Activated CD4-positive, alpha-beta T cell treated with anti-CD3 and anti-CD28 coated beads, Interleukin-2, Interleukin-4, amounts not matched to agents 100 ng/mL and 50 ng/mL, durations not matched to agents 16 hours and 8 hours (primary cell): Measurements from ENCODE around the gene SBSN.
A peak's percentile ranks its signal among the peaks of the same experiment; 100 is the strongest.

Experiments used
- DNase-seq: peaks from one replicate; pipeline ENCODE4 v3.0.0-alpha.2; 2020; ENCODE audit warnings: low spot score

The SBSN gene

GRCh38 chr19:35555301-35556005, 27.3 kb upstream of the SBSN start:
- DNase-seq = no peak

DNA sequence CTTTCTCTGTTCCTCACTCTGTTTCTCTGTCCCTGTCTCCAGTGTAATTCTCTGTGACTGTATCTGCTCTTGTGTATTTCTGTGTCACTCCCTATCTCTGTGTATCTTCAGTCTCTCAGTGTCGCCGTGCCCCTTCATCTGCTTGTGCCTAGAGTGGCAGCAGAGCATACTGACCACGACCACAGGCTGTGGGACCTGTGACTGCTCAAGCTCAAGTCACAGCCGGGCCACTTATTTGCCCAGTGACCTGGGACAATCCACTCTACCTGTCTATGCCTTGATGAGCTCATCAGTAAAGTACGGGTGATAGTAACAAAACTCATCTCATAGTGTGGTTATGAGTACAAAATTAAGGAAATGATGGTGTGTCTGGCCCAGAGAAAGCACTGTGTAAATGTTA, 26.0 kb upstream of the SBSN start:
- DNase-seq = no peak

- no peak for DNase-seq
Measured at GRCh38 chr19:35553385-35554000, 25.4 kb upstream of the SBSN start.

DNA sequence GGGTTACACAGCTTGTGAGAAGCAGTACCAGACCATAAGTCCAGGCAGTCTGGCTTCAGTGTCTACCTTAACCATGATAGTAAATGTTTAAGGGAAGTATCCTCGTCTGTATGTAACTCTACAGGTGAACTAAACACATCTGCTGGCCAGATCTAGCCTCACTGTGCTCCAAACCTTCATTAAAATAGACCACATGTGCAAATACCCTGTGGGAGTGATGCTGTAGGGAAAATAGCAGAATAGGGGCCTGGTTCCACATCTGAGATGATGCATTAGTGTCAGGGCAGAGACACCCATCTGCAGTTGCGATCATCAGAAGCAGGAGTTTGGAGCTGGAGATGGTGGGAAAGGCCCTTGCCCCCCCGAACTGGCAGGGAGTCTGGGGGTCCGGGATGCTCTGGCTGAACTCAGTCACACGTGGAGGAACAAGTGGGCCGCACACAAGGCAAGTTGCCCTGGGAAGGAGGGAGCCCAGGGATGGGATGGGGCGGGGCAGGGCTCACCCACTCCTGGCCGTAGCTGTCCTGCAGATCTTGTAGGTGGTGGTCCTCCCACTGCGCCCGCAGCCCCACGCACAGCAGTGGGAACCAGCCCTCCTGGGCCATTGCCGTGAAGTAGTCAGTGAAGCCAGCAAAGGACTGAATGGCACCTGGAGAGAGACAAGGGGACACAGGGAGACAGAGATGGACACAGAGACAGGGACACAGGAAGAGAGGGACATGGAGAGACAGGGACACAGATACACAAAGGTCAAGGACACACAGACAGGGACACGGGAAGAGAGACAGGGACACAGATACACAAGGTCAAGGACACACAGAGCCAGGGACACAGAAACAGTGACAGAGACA, 24.6 kb upstream of the SBSN start:
- no peak for DNase-seq

GRCh38 chr19:35551091-35551810, 23.1 kb upstream of the SBSN start:
- no peak for DNase-seq

DNA sequence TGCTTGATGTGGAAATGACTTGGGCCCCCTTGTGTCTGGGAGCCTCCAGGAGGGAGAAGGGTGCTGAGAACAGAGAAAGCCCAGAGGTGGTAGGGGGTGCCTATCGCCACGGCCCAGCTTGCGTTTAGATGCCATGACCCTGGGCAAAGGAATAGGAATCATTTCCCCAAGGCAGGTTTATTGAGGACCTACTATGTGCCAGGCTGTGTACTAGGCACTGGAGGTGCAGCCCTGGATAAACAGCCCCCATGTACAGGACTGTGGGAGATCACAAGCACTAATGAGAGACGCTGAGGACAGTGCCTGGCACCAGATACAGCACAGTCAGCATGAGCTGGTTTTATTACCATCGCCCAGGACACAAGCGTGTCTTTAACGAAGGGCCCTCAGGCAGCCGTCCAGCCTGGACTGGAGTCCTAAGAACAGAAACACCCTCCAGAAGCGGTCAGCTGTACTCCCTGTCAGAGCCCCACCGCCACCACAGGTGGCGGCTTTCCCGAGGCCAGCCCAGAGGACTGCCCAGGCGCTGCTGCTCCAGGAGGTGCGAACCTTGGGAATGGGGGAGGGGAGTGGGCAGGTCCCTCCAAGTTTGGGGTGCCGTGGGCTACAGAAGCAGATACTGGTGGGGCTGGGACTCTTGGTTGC, 21.9 kb upstream of the SBSN start:
- DNase-seq = no peak

GRCh38 chr19:35549174-35549788, 21.2 kb upstream of the SBSN start:
- DNase-seq = peak; percentile 72

DNA sequence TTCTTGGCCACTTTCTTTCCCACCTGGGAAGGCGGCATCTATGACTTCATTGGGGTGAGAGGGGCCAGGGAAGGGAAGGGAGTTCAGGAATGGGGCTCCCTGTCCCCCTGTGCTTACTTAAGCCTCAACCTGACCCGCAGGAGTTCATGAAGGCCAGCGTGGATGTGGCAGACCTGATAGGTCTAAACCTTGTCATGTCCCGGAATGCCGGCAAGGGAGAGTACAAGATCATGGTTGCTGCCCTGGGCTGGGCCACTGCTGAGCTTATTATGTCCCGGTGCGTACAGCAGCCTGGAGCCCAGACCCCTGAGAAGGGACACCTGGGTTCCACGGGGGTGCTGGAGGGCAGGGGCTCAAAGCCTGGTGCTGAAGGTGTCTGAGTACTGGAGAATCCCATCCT, 18.4 kb upstream of the SBSN start:
- no peak for DNase-seq

GRCh38 chr19:35545855-35546381, 17.8 kb upstream of the SBSN start:
- peak; percentile 82 for DNase-seq

GRCh38 chr19:35545001-35545854, 17.1 kb upstream of the SBSN start, which contains the start of gene TMEM147:
TSS of gene TMEM147 (plus strand) at chr19:35545626. CDS start at chr19:35545740, 114 bp downstream.
- DNase-seq = peak; percentile 85

- no peak for DNase-seq
Measured at GRCh38 chr19:35544110-35544802, 16.1 kb upstream of the SBSN start.

- no peak for DNase-seq
Measured at GRCh38 chr19:35543280-35544109, 15.4 kb upstream of the SBSN start.

GRCh38 chr19:35542209-35542608, 14.1 kb upstream of the SBSN start:
- no peak for DNase-seq

DNA sequence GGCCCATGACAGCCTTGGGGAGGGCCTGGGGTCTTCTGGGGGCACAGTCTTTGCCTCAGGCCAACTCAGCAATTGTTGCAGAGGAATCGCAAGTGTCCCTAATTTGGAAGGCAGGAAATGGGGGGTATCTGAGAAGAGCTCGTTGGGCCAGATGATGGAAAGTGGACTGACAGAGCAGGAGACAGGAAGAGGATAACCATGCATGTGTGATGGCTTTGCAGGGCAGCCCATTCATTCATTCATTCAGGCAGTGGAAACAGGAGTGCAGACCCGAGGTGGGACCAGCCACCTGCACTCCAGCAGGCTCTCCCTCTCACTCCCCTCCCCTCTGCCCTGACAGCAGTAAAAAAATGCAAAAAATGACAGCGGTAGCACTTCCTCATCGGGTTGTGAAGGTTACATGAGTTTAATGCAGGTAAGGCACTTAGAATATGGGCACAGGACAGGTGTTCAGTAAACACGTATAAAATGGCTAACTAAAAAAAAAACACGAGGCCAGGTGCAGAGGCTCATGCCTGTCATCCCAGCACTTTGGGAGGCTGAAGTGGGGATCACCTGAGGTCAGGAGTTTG, 12.3 kb upstream of the SBSN start:
- no peak for DNase-seq

DNA sequence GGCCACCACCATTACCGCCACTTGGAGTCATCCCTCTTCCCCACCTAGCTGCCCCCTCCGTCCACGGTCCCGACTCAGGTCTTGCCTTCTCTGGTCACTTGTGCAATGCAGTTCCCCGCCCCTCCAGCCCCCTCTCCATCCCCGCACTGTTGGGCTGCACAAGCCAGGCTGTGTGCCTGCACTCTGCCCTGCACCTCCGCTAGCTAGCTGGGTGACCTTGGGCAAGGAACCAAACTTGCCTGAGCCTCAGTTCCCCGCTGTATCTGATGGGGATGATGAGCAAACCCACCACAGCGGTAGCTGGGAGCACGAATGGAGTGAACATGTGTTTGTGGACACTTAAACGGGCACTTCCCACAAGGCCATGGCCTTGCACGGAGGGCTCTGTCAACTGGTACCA, 11.7 kb upstream of the SBSN start:
- DNase-seq = no peak

GRCh38 chr19:35539314-35539713, 11.2 kb upstream of the SBSN start:
- DNase-seq = no peak

GRCh38 chr19:35534803-35535480, 6.8 kb upstream of the SBSN start:
- DNase-seq = no peak
